BLaER1 treated with 17β-estradiol and CSF1 and Interleukin-3, amounts not matched to agents 10 nM and 100 nM (cell line): Measurements from ENCODE around the gene SYNM.
A peak's percentile ranks its signal among the peaks of the same experiment; 100 is the strongest.

Source experiments
- H3K27ac ChIP-seq, 11 experiments: shearing (Covaris generic); formaldehyde crosslinking; 2 replicates each; pipeline ENCODE4 v1.8.1; 2022
- H3K27me3 ChIP-seq, 11 experiments: shearing (Covaris generic); formaldehyde crosslinking; 2 replicates each; pipeline ENCODE4 v1.8.1; 2022
- H3K36me3 ChIP-seq, 11 experiments: shearing (Covaris generic); formaldehyde crosslinking; 2 replicates each; pipeline ENCODE4 v1.8.1; 2022
- H3K4me1 ChIP-seq, 10 experiments: shearing (Covaris generic); formaldehyde crosslinking; 2 replicates each; pipeline ENCODE4 v1.8.1; 2022
- H3K4me2 ChIP-seq, 11 experiments: shearing (Covaris generic); formaldehyde crosslinking; 2 replicates each; pipeline ENCODE4 v1.8.1; 2022
- H3K4me3 ChIP-seq, 10 experiments: shearing (Covaris generic); formaldehyde crosslinking; 2 replicates each; pipeline ENCODE4 v1.8.1; 2022
- H3K9ac ChIP-seq, 11 experiments: shearing (Covaris generic); formaldehyde crosslinking; 2 replicates each; pipeline ENCODE4 v1.8.1; 2022
- H3K9me3 ChIP-seq, 11 experiments: shearing (Covaris generic); formaldehyde crosslinking; replicated peaks in 1 of 11; 2 replicates each; pipeline ENCODE4 v1.8.1; 2022
- H4K20me1 ChIP-seq, 11 experiments: shearing (Covaris generic); formaldehyde crosslinking; 2 replicates each; pipeline ENCODE4 v1.8.1; 2022
- Cebpa-rat ChIP-seq, 11 experiments: shearing (Covaris generic); IDR thresholded peaks; 2 replicates each; pipeline ENCODE4 v1.8.1; 2022

SYNM gene

GRCh38 chr15:99165020-99165790 lies 60.3 kb downstream of the SYNM start:
- Histone ChIP-seq H3K36me3 (no peaks in the 10 kb centered on the region), H3K27ac (no peak overlapping the region), H3K9ac (no peak overlapping the region), H3K4me3 (no peak overlapping the region), H3K4me2 (no peak overlapping the region), H4K20me1 (no peaks in the 10 kb centered on the region), H3K9me3 (no peaks in the 10 kb centered on the region), H3K27me3 (no peaks in the 10 kb centered on the region), H3K4me1 (peaks cover 19 to 39% (median 34%) of the 10 kb centered on the region in 10 experiments)
- TF ChIP-seq Cebpa-rat (IDR thresholded peaks at IDR 0.05), result no peak

GRCh38 chr15:99165956-99166689 lies 61.2 kb downstream of the SYNM start:
- Histone ChIP-seq H3K4me2 (peak overlapping the region in 6 of 11 experiments; percentile 68 to 92 (median 88); a peak in 6 of 22 replicates), H3K27ac (peak overlapping the region in 1 of 11 experiments; percentile 73; a peak in 2 of 22 replicates)

GRCh38 chr15:99167201-99167600 lies 62.3 kb downstream of the SYNM start:
- no peaks in the 10 kb centered on the region for H4K20me1 ChIP-seq

More at GRCh38 chr15:99165956-99166689, 61.2 kb downstream of the SYNM start:
- Histone ChIP-seq H3K9me3 (no peaks in the 10 kb centered on the region), H3K9ac (no peak overlapping the region), H3K27me3 (no peaks in the 10 kb centered on the region), H3K4me3 (no peak overlapping the region), H3K36me3 (no peaks in the 10 kb centered on the region), H3K4me1 (peaks cover 19 to 39% (median 34%) of the 10 kb centered on the region in 10 experiments), H4K20me1 (no peaks in the 10 kb centered on the region)
- no peak for TF ChIP-seq Cebpa-rat (IDR thresholded peaks at IDR 0.05)

GRCh38 chr15:99167640-99168039 lies 62.8 kb downstream of the SYNM start:
- H3K9ac ChIP-seq, result peak overlapping the region in 9 of 11 experiments; percentile 11 to 49 (median 20); a peak in 12 of 22 replicates
- H3K4me1 ChIP-seq, result peaks cover 19 to 39% (median 34%) of the 10 kb centered on the region in 10 experiments
- peak overlapping the region; percentile 3 to 92 (median 86) for H3K4me2 ChIP-seq
- H3K9me3 ChIP-seq, result no peaks in the 10 kb centered on the region
- H3K4me3 ChIP-seq, result peak overlapping the region in 2 of 10 experiments; percentile 18 to 23; a peak in 3 of 20 replicates
- no peak for TF ChIP-seq Cebpa-rat (IDR thresholded peaks at IDR 0.05)
- peak overlapping the region in 8 of 11 experiments; percentile 47 to 77 (median 65); a peak in 16 of 22 replicates for H3K27ac ChIP-seq
- H3K27me3 ChIP-seq, result no peaks in the 10 kb centered on the region
- no peaks in the 10 kb centered on the region for H4K20me1 ChIP-seq
- no peaks in the 10 kb centered on the region for H3K36me3 ChIP-seq

More at GRCh38 chr15:99167201-99167600, 62.3 kb downstream of the SYNM start:
- Histone ChIP-seq H3K4me1 (peaks cover 19 to 39% (median 34%) of the 10 kb centered on the region in 10 experiments), H3K9me3 (no peaks in the 10 kb centered on the region), H3K4me3 (no peak overlapping the region; a peak in 1 of 20 replicates), H3K36me3 (no peaks in the 10 kb centered on the region), H3K4me2 (peak overlapping the region; percentile 3 to 92 (median 86); a peak in 21 of 22 replicates), H3K27me3 (no peaks in the 10 kb centered on the region), H3K27ac (peak overlapping the region in 8 of 11 experiments; percentile 47 to 77 (median 65); a peak in 13 of 22 replicates), H3K9ac (peak overlapping the region in 8 of 11 experiments; percentile 11 to 49 (median 23); a peak in 8 of 22 replicates)
- no peak for TF ChIP-seq Cebpa-rat (IDR thresholded peaks at IDR 0.05)

GRCh38 chr15:99168601-99169580 lies 64.0 kb downstream of the SYNM start:
- peak overlapping the region in 5 of 11 experiments; percentile 7 to 20 (median 11); a peak in 4 of 22 replicates for H3K9ac ChIP-seq
- H4K20me1 ChIP-seq, result no peaks in the 10 kb centered on the region
- H3K9me3 ChIP-seq, result no peaks in the 10 kb centered on the region
- no peak overlapping the region for H3K4me3 ChIP-seq
- peaks cover 19 to 40% (median 34%) of the 10 kb centered on the region in 10 experiments for H3K4me1 ChIP-seq
- H3K4me2 ChIP-seq, result peak overlapping the region; percentile 10 to 92 (median 86); a peak in 21 of 22 replicates
- peak overlapping the region in 8 of 11 experiments; percentile 47 to 77 (median 60); a peak in 16 of 22 replicates for H3K27ac ChIP-seq
- TF ChIP-seq Cebpa-rat (IDR thresholded peaks at IDR 0.05), result no peak
- H3K36me3 ChIP-seq, result no peaks in the 10 kb centered on the region
- no peaks in the 10 kb centered on the region for H3K27me3 ChIP-seq

- H3K27ac ChIP-seq, result peak overlapping the region in 3 of 11 experiments; percentile 64 to 75 (median 73); a peak in 4 of 22 replicates
Measured at GRCh38 chr15:99169769-99170311, 65.0 kb downstream of the SYNM start.

GRCh38 chr15:99170476-99171065 lies 65.7 kb downstream of the SYNM start:
- Histone ChIP-seq H3K4me1 (peaks cover 19 to 54% (median 43%) of the 10 kb centered on the region in 10 experiments), H3K4me2 (no peak overlapping the region), H3K9ac (no peak overlapping the region), H4K20me1 (no peaks in the 10 kb centered on the region), H3K4me3 (no peak overlapping the region), H3K9me3 (no peaks in the 10 kb centered on the region), H3K27ac (no peak overlapping the region), H3K36me3 (no peaks in the 10 kb centered on the region), H3K27me3 (no peaks in the 10 kb centered on the region)
- no peak for TF ChIP-seq Cebpa-rat (IDR thresholded peaks at IDR 0.05)

More at GRCh38 chr15:99169769-99170311, 65.0 kb downstream of the SYNM start:
- peaks cover 19 to 50% (median 40%) of the 10 kb centered on the region in 10 experiments for H3K4me1 ChIP-seq
- TF ChIP-seq Cebpa-rat (IDR thresholded peaks at IDR 0.05), result no peak
- H3K36me3 ChIP-seq, result no peaks in the 10 kb centered on the region
- H3K9ac ChIP-seq, result no peak overlapping the region
- H3K9me3 ChIP-seq, result no peaks in the 10 kb centered on the region
- H3K4me3 ChIP-seq, result no peak overlapping the region
- H4K20me1 ChIP-seq, result no peaks in the 10 kb centered on the region
- peak overlapping the region in 7 of 11 experiments; percentile 68 to 92 (median 88); a peak in 13 of 22 replicates for H3K4me2 ChIP-seq
- no peaks in the 10 kb centered on the region for H3K27me3 ChIP-seq
